NB4 (cell line): Measurements from ENCODE around the gene UBE2J2.

ENCODE experiments used
- DNase-seq: peaks from one replicate; pipeline ENCODE4 v3.0.0; 2010; ENCODE audit warnings: low read depth
- H3K4me3 ChIP-seq: one replicate; pipeline ENCODE4 v1.5.1; 2011; ENCODE audit warnings: mild to moderate bottlenecking, low read depth, low read length, moderate library complexity
- MYC ChIP-seq: IDR thresholded peaks from 2 replicates; pipeline ENCODE4 v1.6.1; 2011; ENCODE audit warnings: low read depth, low read length
- POLR2A ChIP-seq: IDR thresholded peaks from 2 replicates; pipeline ENCODE4 v1.6.1; 2011; ENCODE audit warnings: mild to moderate bottlenecking; ENCODE audit not compliant: insufficient read length; ENCODE audit errors: extremely low read depth
- TF ChIP-seq, protein P1 (sequence below): IDR thresholded peaks from 2 replicates; pipeline ENCODE4 v1.6.1; 2011; ENCODE audit warnings: low read depth, low read length
- TF ChIP-seq, protein P2 (sequence below): IDR thresholded peaks from one replicate; pipeline ENCODE4 v1.5.1; 2012; ENCODE audit warnings: low read depth, low read length

UBE2J2 gene

DNA sequence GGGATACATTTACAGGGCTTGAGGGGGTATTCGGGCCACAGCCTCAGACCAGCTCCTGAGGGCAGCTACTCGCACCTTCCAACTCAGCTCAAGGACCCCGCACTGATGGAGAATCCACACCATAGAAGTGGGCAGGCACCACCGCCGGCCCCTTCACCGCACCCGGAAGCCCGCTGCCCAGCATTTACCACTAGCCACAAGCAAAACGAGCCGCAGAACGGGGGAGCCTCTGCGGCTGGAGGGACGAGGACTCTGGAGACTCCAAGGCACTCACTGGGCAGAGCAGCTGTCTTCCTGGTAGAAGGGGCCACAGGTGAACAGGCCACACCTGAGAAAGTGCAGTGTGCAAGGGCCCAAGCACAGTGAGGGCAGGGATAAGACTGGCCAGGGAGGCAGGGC is 5.4 kb downstream of the UBE2J2 start:
- no peak for DNase-seq
- TF ChIP-seq POLR2A (no peak), MYC (no peak)
- TF ChIP-seq, protein P1, sequence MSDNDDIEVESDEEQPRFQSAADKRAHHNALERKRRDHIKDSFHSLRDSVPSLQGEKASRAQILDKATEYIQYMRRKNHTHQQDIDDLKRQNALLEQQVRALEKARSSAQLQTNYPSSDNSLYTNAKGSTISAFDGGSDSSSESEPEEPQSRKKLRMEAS: no peak
- TF ChIP-seq, protein P2, sequence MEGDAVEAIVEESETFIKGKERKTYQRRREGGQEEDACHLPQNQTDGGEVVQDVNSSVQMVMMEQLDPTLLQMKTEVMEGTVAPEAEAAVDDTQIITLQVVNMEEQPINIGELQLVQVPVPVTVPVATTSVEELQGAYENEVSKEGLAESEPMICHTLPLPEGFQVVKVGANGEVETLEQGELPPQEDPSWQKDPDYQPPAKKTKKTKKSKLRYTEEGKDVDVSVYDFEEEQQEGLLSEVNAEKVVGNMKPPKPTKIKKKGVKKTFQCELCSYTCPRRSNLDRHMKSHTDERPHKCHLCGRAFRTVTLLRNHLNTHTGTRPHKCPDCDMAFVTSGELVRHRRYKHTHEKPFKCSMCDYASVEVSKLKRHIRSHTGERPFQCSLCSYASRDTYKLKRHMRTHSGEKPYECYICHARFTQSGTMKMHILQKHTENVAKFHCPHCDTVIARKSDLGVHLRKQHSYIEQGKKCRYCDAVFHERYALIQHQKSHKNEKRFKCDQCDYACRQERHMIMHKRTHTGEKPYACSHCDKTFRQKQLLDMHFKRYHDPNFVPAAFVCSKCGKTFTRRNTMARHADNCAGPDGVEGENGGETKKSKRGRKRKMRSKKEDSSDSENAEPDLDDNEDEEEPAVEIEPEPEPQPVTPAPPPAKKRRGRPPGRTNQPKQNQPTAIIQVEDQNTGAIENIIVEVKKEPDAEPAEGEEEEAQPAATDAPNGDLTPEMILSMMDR: no peak
- H3K4me3 ChIP-seq: no peak overlapping the region

DNA sequence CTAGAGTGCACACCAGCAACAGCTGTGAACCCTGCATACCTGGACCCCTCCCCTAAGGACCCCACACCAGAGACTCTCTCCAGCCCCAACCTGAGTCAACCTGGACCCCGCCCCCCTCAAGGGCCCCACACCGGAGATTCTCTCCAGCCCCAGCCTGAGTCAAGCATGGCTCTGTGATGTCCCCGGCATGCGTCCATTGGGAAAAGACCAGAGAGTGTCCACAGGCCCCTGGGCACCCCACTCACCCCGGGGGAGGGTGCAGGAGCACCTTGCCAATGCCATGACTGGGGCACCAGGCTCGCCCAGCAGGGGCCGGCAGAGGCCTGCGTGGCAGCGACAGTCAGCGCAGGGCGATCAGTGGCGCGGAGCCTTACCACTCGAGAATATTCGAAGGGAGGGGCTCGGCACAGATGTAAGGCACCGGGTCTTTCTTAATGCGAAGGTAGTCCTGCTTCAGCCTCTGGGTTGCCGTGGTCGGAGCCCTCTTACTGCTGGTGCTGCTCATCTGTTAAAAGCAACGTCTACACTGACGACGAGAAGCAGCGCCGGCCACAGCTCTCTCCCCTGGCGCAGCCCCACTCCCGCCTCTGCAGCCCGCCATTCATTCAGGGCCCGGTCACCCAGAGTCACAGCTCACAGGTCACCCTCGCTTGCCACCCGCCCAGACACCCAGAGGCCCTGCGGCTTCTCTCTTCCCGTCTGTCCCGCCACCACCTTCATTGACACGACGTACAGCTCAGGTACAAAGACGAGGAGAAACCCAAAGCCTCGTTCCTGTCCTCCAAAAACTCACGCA is 6.0 kb downstream of the UBE2J2 start:
- DNase-seq: no peak
- no peak overlapping the region for H3K4me3 ChIP-seq
- TF ChIP-seq, protein P2: no peak
- TF ChIP-seq MYC: no peak
- TF ChIP-seq POLR2A: no peak
- TF ChIP-seq, protein P1: no peak

DNA sequence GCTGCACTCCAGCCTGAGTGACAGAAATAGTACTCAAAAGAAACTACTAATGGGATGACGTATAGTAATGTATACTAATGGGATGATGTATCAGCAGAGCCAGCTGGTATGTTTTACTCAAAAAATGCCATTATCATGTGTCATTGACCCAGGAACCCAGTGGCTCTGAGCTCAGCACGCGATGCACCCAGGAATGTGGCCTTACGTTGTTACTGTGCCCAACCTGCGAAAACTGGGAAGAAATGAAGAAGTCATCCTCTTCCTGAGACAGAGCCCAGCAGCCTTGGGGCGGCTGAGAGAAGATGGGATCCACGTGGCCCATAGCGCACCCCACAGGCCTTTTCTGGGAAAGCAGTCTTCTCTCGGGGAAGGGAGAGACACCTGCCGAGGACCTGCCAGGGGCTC is 8.8 kb downstream of the UBE2J2 start:
- H3K4me3 ChIP-seq: no peak overlapping the region
- no peak for DNase-seq
- TF ChIP-seq MYC (no peak), POLR2A (no peak)
- TF ChIP-seq, protein P1: no peak
- TF ChIP-seq, protein P2: peak; percentile 10

DNA sequence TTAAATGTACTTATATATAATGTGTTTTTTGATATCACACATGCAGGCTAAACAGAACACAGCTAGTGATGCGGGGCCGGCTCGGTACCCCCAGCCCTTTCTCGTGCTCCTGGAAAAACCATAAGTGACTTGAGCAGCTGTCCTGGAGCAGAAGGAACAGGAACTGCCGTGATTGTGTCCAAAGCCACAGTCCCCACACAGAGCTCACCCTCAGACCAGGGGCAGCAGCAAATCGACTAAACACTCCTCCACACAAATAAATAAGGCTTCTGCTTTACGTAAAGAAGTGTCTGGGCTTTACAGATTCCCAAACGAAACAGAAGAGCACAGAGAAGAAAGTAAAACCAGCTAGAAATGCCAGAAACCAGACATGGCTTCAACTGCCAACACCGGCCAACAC is 9.6 kb downstream of the UBE2J2 start:
- TF ChIP-seq MYC (no peak), POLR2A (no peak)
- TF ChIP-seq, protein P2: no peak
- TF ChIP-seq, protein P1: no peak
- H3K4me3 ChIP-seq: no peak overlapping the region
- DNase-seq: no peak

DNA sequence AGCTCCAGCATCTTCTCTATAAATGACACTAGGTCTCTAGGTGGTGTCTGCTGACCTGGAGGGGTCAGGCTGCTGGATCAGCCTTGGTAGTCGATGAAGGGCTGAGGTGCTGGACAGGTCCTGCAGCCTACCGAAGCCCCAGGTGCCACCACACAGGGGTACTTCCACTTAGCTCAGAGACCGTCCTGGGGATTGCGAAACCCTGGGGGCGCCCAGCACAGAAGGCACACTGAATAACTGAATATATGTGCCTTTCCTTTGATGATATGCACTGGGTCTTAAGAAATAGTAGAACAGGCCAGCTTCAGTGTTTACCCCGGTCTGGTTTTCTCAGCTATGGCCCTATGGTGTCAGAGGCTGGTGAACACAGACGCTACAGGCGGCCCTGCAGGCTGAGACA is 10.9 kb downstream of the UBE2J2 start:
- no peak overlapping the region for H3K4me3 ChIP-seq
- no peak for DNase-seq
- no peak for TF ChIP-seq MYC
- TF ChIP-seq, protein P1: no peak
- TF ChIP-seq, protein P2: no peak
- TF ChIP-seq POLR2A: no peak

DNA sequence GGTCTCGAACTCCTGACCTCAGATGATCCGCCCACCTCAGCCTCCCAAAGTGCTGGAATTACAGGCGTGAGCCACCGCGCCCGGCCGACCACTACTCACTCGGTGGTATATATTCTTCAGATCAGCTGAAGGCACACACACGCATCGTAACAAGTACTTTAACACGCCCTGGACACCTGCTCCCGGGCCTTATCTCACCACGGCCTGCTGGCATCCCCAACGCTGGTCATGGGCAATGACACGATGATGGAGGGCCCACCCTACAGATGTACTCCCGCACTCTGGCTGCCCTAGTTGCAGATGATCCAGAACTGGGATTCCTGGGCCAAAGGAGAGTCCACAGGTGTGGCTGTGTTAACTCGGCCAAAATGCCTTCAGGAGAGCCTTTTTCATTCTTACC is 11.6 kb downstream of the UBE2J2 start:
- DNase-seq: no peak
- TF ChIP-seq, protein P1: no peak
- TF ChIP-seq POLR2A: no peak
- TF ChIP-seq, protein P2: no peak
- TF ChIP-seq MYC: no peak
- H3K4me3 ChIP-seq: no peak overlapping the region
